Calu3 (cell line): Measurements from ENCODE around the gene DOCK10. TPM values are rescaled to one million over a fixed set of nuclear protein-coding genes. Genes with fewer than 3 reads are reported as not detected.

Experiments used
- Bru-seq: library from RNA; stranded (reverse); fragments of 400-500 nt; gene quantifications from one replicate; lab custom pipeline; 2021; lab: Mats Ljungman, UMichigan
- BruChase-seq, 2 experiments: library from RNA; stranded (reverse); fragments of 400-500 nt; gene quantifications; one replicate each; lab custom pipeline; 2021; lab: Mats Ljungman, UMichigan
- BruUV-seq: library from RNA; stranded (reverse); fragments of 400-500 nt; replicated peaks from 2 replicates; lab custom pipeline; 2021; lab: Mats Ljungman, UMichigan
- CTCF ChIA-PET: fragments of 300-600 bp; sonication (Branson Sonifier 250); formaldehyde crosslinking; loops from one replicate; lab custom pipeline; 2022; ENCODE audit warnings: antibody characterized with exemption; lab: Charles Lee
- DNase-seq: peaks from one replicate; pipeline ENCODE4 v3.0.0; 2022
- H3K27ac Mint-ChIP-seq: one replicate; pipeline ENCODE4 v1.8.0; 2022; ENCODE audit warnings: mixed read lengths; ENCODE audit not compliant: unreplicated experiment
- H3K27me3 Mint-ChIP-seq: one replicate; pipeline ENCODE4 v1.8.0; 2022; ENCODE audit warnings: mixed read lengths; ENCODE audit not compliant: unreplicated experiment
- H3K36me3 Mint-ChIP-seq: one replicate; pipeline ENCODE4 v1.8.0; 2022; ENCODE audit warnings: mild to moderate bottlenecking, moderate library complexity, mixed read lengths; ENCODE audit not compliant: insufficient read depth, unreplicated experiment
- H3K4me1 Mint-ChIP-seq: one replicate; pipeline ENCODE4 v1.8.0; 2022; ENCODE audit warnings: mild to moderate bottlenecking, low read depth, mixed read lengths; ENCODE audit not compliant: unreplicated experiment
- H3K4me3 Mint-ChIP-seq: one replicate; pipeline ENCODE4 v1.8.0; 2022; ENCODE audit warnings: mild to moderate bottlenecking, low read depth, moderate library complexity, mixed read lengths; ENCODE audit not compliant: unreplicated experiment
- H3K9me3 Mint-ChIP-seq: one replicate; pipeline ENCODE4 v1.8.0; 2022; ENCODE audit warnings: low read depth, mixed read lengths; ENCODE audit not compliant: unreplicated experiment
- intact Hi-C: fragments of 100-400 bp; cut with micrococcal nuclease; formaldehyde crosslinking; loops from one replicate; pipeline ENCODE4 v1.10.0; 2022; ENCODE audit not compliant: unreplicated experiment
- long read RNA-seq: library from polyadenylated mRNA; stranded (forward); transcript quantifications from one replicate; pipeline ENCODE4 v2.0.0, GENCODE V29; 2022
- total RNA-seq: library from RNA; stranded (reverse); gene quantifications from 2 replicates; pipeline ENCODE4 v1.2.3, GENCODE V29; 2022
- TF ChIP-seq, protein P1 (sequence below): fragments of 200-600 bp; IDR thresholded peaks from one replicate; pipeline ENCODE4 v1.8.0; 2022; ENCODE audit warnings: antibody characterized with exemption; ENCODE audit not compliant: unreplicated experiment

Gene DOCK10
- total RNA-seq (7.2 and 11.9 TPM in 2 replicates), Bru-seq, nascent RNA (percentile 50 among the genes with signal in this experiment), BruChase-seq, experiment 1, labeled RNA remaining after a 6-hour chase (percentile 38 among the genes with signal in this experiment), BruChase-seq, experiment 2, labeled RNA remaining after a 2-hour chase (percentile 41 among the genes with signal in this experiment)
- long read RNA-seq, partial matches to known transcripts, result 2 of 3 reads
- long read RNA-seq, other reads (novel, unspliced or antisense), result 1 of 3 reads

DNA sequence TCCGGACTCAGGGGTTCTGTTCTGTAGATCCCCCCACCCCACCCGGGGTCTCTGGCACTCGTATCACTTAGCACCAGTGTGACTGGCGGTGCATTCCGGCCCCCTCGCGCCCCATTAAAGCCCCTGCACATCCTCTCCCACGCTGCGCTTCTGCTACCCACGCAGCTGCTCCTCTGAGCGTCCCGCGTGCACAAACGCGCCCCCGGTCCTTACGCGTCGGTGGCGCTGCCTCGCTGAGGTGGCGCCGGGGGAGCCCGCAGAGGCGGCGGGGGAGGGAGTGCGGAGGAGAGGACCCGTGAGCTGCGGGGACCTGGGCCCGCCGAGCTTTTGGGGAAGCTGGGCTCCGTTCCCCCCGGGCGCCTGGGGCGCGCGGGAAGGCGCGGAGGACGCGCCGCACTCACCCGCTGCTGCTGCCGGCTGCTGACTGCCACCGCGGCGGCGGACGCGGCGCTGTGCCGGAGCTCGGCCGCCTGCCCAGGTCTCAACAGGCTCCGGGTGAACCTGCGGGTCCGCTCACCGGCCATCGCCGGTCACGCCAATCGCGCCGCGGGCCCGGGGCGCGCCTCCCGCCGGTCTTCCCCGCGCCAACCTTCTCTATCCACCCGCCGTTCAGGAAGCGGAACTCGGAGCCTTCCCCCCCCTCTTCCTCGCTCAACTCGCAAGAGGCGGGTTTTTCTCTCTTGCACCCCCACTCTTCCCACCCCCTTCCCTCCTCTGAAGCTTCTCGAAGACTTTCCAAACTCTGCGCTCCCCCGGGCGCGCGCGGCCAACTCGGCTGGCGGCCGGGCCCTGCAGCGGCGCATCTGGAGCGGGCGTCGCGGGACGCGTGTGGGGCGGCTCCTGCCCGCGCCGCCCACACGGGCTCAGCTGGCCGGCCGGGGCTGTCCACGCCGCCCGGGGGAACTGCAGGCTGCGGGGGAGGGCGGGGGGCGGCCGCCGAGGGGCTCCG, at the start of gene DOCK10:
DOCK10 (minus strand) TSS at position 618 of the 949 bp plus-strand sequence; CDS start at position 524, 94 bp downstream.
- peak; percentile 32 for DNase-seq
- H3K4me1 Mint-ChIP-seq, result peaks cover 17% of the 10 kb centered on the region
- peaks cover 18% of the 10 kb centered on the region for H3K27me3 Mint-ChIP-seq
- BruUV-seq, result no TSS peak
- H3K36me3 Mint-ChIP-seq, result peaks cover 20% of the 10 kb centered on the region
- peak within 1 kb of the TSS; percentile 79 for H3K4me3 Mint-ChIP-seq
- intact Hi-C loops, result no loop called here
- CTCF ChIA-PET, result interaction anchor here (0.6 kb wide), 1 partner anchor 194 kb away, joined by 3 read pairs; no protein-coding TSS in a partner anchor
- TF ChIP-seq, protein P1, sequence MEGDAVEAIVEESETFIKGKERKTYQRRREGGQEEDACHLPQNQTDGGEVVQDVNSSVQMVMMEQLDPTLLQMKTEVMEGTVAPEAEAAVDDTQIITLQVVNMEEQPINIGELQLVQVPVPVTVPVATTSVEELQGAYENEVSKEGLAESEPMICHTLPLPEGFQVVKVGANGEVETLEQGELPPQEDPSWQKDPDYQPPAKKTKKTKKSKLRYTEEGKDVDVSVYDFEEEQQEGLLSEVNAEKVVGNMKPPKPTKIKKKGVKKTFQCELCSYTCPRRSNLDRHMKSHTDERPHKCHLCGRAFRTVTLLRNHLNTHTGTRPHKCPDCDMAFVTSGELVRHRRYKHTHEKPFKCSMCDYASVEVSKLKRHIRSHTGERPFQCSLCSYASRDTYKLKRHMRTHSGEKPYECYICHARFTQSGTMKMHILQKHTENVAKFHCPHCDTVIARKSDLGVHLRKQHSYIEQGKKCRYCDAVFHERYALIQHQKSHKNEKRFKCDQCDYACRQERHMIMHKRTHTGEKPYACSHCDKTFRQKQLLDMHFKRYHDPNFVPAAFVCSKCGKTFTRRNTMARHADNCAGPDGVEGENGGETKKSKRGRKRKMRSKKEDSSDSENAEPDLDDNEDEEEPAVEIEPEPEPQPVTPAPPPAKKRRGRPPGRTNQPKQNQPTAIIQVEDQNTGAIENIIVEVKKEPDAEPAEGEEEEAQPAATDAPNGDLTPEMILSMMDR, result no peak
- H3K9me3 Mint-ChIP-seq, result no peaks in the 10 kb centered on the region
- no peak within 1 kb of the TSS for H3K27ac Mint-ChIP-seq

DNA sequence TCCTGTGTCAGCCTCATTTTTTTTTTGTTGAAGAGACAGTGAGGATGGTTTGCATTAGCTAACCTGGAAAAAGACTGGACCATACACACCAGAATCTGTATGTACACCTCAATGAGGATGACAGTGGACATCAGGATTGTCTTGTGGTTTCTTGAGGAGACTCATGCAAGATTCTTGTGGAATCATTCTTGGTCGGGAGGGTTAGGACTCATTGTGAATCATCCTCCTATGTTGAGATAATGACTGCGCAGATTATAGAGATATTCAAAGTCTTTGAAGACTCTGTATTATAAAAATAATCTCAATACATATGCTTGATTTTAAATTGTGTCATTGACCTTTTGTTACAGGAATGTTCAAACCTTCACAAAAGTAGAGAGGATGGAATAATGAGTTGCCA, 49.1 kb upstream of the DOCK10 start:
- Mint-ChIP-seq H3K27ac (no peak overlapping the region), H3K27me3 (no peaks in the 10 kb centered on the region), H3K9me3 (peaks cover 2% of the 10 kb centered on the region), H3K4me1 (no peaks in the 10 kb centered on the region), H3K4me3 (no peak overlapping the region), H3K36me3 (no peaks in the 10 kb centered on the region)
- DNase-seq, result no peak
- TF ChIP-seq, protein P1, result no peak
- CTCF ChIA-PET, result interaction anchor here (0.7 kb wide), 1 partner anchor 94 kb away, joined by 3 read pairs; no protein-coding TSS in a partner anchor
- intact Hi-C loops, result no loop called here
- BruUV-seq, result no TSS peak

DNA sequence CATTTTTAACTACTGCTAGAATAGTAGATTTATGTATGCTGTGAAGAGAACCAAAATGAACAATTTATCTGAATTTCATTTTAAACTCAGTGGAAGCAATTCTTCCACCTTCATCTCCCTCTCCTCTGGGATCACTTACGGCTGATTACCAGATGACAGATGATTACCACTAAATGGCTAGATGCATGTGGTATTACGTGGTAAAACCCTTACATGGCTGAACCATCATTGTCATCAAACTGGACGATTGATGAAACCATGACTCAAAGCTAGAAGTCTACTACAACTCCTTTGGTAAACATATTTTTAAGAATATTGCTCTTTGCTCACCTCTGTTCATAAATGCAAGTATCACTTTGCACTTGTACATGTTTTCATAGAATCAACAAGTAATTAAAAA, 48.5 kb upstream of the DOCK10 start:
- intact Hi-C loops, result no loop called here
- H3K4me1 Mint-ChIP-seq, result no peaks in the 10 kb centered on the region
- TF ChIP-seq, protein P1, result no peak

DNA sequence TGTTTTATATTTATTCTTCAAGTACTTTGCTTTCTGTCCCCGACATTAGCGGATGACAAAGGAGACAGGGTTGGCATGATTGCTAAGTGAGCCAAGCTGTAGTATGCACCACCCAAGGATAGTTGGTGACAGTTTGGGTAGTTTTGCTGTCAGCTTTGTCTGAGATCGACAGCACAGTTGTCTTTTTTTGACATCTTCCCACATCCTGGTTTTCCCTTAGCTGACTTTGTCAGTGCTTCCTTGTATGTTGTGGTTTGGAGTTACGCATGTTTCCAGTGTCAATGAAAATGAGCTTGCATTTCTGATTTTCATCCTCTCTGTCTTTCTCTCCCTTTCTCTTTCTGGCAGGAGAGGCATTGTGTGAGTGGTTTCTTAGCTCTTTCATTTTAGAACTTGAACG, 44.6 kb upstream of the DOCK10 start:
- TF ChIP-seq, protein P1, result no peak
- peaks cover 9% of the 10 kb centered on the region for H3K4me1 Mint-ChIP-seq
- H3K36me3 Mint-ChIP-seq, result no peaks in the 10 kb centered on the region
- H3K27ac Mint-ChIP-seq, result no peak overlapping the region
- intact Hi-C loops, result no loop called here
- DNase-seq, result no peak
- no TSS peak for BruUV-seq
- CTCF ChIA-PET, result no interaction called here
- H3K27me3 Mint-ChIP-seq, result no peaks in the 10 kb centered on the region
- peaks cover 2% of the 10 kb centered on the region for H3K9me3 Mint-ChIP-seq
- H3K4me3 Mint-ChIP-seq, result no peak overlapping the region

More for the DNA sequence above, 48.5 kb upstream of the DOCK10 start:
- no TSS peak for BruUV-seq
- CTCF ChIA-PET, result interaction anchor here (0.7 kb wide), 1 partner anchor 94 kb away, joined by 3 read pairs; no protein-coding TSS in a partner anchor
- Mint-ChIP-seq H3K4me3 (no peak overlapping the region), H3K9me3 (peaks cover 2% of the 10 kb centered on the region), H3K36me3 (no peaks in the 10 kb centered on the region), H3K27me3 (no peaks in the 10 kb centered on the region), H3K27ac (no peak overlapping the region)
- DNase-seq, result no peak
